ENCODE data around the gene EPHB2. TPM values are rescaled to one million over a fixed set of nuclear protein-coding genes. Genes with fewer than 3 reads are reported as not detected.

Gene EPHB2
- total and polyA plus RNA-seq, 2 donors (not counting 1 experiment from before 2014, with no cell fraction given) = 0.07 to 0.39 TPM

GRCh38 chr1:22847709-22848108 is 137.1 kb downstream of the EPHB2 start:
- H3K9me3 ChIP-seq (ENCODE audit: control extremely low read depth in 1 of 3, control insufficient read depth in 2 of 3, insufficient read depth in 1 of 3, low read length in 2 of 3) = no peaks in the 10 kb centered on the region
- ATAC-seq (ENCODE audit: low read depth) (no peak), DNase-seq (no peak)
- H3K4me1 ChIP-seq (ENCODE audit: control insufficient read depth in 2 of 2, insufficient read depth in 2 of 2, low read length in 2 of 2) = peaks cover 0 to 4% of the 10 kb centered on the region in 2 donors
- no peak overlapping the region for H3K4me3 ChIP-seq (ENCODE audit: control extremely low read depth in 1 of 5, extremely low read depth in 1 of 5, insufficient read depth in 1 of 5, low read depth in 2 of 5, low read length in 4 of 5)
- Mint-ChIP-seq H3K4me1 (peaks cover 8% of the 10 kb centered on the region), H3K9me3 (ENCODE audit: insufficient read depth) (no peaks in the 10 kb centered on the region), H3K27me3 (peaks cover 49% of the 10 kb centered on the region), H3K4me3 (no peak overlapping the region), H3K27ac (no peak overlapping the region)
- no peaks in the 10 kb centered on the region for H3K79me2 ChIP-seq (ENCODE audit: control insufficient read depth, insufficient read depth, low read length)
- no peak overlapping the region for H3K4me2 ChIP-seq (replicated peaks; ENCODE audit: low read depth, low read length, poor library complexity, severe bottlenecking)
- intact Hi-C loops (cut with micrococcal nuclease) = no loop called here
- 96% methylated on average over 2 of the region's 2 CpGs for WGBS (ENCODE audit: insufficient coverage)
- no peak overlapping the region for H2AFZ ChIP-seq (ENCODE audit: insufficient read depth, low read depth, low read length, poor library complexity, severe bottlenecking)
- TF ChIP-seq EZH2 (IDR thresholded peaks at IDR 0.05; ENCODE audit: borderline replicate concordance, insufficient read depth, low read depth, low read length, poor library complexity, severe bottlenecking) = no peak
- TF ChIP-seq CTCF (IDR thresholded peaks at IDR 0.05) = no peak
- ChIA-PET POLR2A (no interaction called here), CTCF (no interaction called here)
- peaks cover 0 to 20% (median 2%) of the 10 kb centered on the region in 4 experiments for H3K27me3 ChIP-seq (replicated peaks in 1 of 4; ENCODE audit: control extremely low read depth in 1 of 4, control insufficient read depth in 3 of 4, insufficient read depth in 4 of 4, low read length in 3 of 4)
- H3K36me3 ChIP-seq (replicated peaks in 1 of 2; ENCODE audit: control extremely low read depth in 1 of 2, control insufficient read depth in 1 of 2, extremely low read depth in 1 of 2, insufficient read depth in 2 of 2, low read length in 1 of 2) = no peaks in the 10 kb centered on the region
- no peak overlapping the region for H3K27ac ChIP-seq (ENCODE audit: low read length in 2 of 2)
- H3K9ac ChIP-seq (ENCODE audit: low read length) = no peak overlapping the region
- no peaks in the 10 kb centered on the region for H4K20me1 ChIP-seq (ENCODE audit: control insufficient read depth, insufficient read depth, low read length, poor library complexity, severe bottlenecking)

GRCh38 chr1:22848405-22848804 is 137.8 kb downstream of the EPHB2 start:
- no peaks in the 10 kb centered on the region for H3K79me2 ChIP-seq (ENCODE audit: control insufficient read depth, insufficient read depth, low read length)
- no peaks in the 10 kb centered on the region for H3K36me3 ChIP-seq (replicated peaks in 1 of 2; ENCODE audit: control extremely low read depth in 1 of 2, control insufficient read depth in 1 of 2, extremely low read depth in 1 of 2, insufficient read depth in 2 of 2, low read length in 1 of 2)
- Mint-ChIP-seq H3K27ac (no peak overlapping the region), H3K4me1 (peaks cover 10% of the 10 kb centered on the region), H3K4me3 (no peak overlapping the region), H3K9me3 (ENCODE audit: insufficient read depth) (no peaks in the 10 kb centered on the region), H3K27me3 (peaks cover 46% of the 10 kb centered on the region)
- H3K27me3 ChIP-seq (replicated peaks in 1 of 4; ENCODE audit: control extremely low read depth in 1 of 4, control insufficient read depth in 3 of 4, insufficient read depth in 4 of 4, low read length in 3 of 4) = peaks cover 0 to 20% (median 2%) of the 10 kb centered on the region in 4 experiments
- WGBS (ENCODE audit: insufficient coverage) = 0% methylated on average over 1 of the region's 2 CpGs
- ChIA-PET CTCF (no interaction called here), POLR2A (no interaction called here)
- DNase-seq (no peak), ATAC-seq (ENCODE audit: low read depth) (no peak)
- intact Hi-C loops (cut with micrococcal nuclease) = no loop called here
- no peak overlapping the region for H3K4me3 ChIP-seq (ENCODE audit: control extremely low read depth in 1 of 5, extremely low read depth in 1 of 5, insufficient read depth in 1 of 5, low read depth in 2 of 5, low read length in 4 of 5)
- no peak overlapping the region for H3K9ac ChIP-seq (ENCODE audit: low read length)
- peaks cover 0 to 4% of the 10 kb centered on the region in 2 donors for H3K4me1 ChIP-seq (ENCODE audit: control insufficient read depth in 2 of 2, insufficient read depth in 2 of 2, low read length in 2 of 2)
- H4K20me1 ChIP-seq (ENCODE audit: control insufficient read depth, insufficient read depth, low read length, poor library complexity, severe bottlenecking) = no peaks in the 10 kb centered on the region
- H3K9me3 ChIP-seq (ENCODE audit: control extremely low read depth in 1 of 3, control insufficient read depth in 2 of 3, insufficient read depth in 1 of 3, low read length in 2 of 3) = no peaks in the 10 kb centered on the region
- no peak overlapping the region for H3K4me2 ChIP-seq (replicated peaks; ENCODE audit: low read depth, low read length, poor library complexity, severe bottlenecking)
- H3K27ac ChIP-seq (ENCODE audit: low read length in 2 of 2) = no peak overlapping the region
- H2AFZ ChIP-seq (ENCODE audit: insufficient read depth, low read depth, low read length, poor library complexity, severe bottlenecking) = no peak overlapping the region
- no peak for TF ChIP-seq EZH2 (IDR thresholded peaks at IDR 0.05; ENCODE audit: borderline replicate concordance, insufficient read depth, low read depth, low read length, poor library complexity, severe bottlenecking)
- no peak for TF ChIP-seq CTCF (IDR thresholded peaks at IDR 0.05)

Data from B cell (primary cell).